WTC11 (cell line): ENCODE measurements around the gene PRKCB. TPM values are rescaled to one million over a fixed set of nuclear protein-coding genes. Genes with fewer than 3 reads are reported as not detected.

Experiments used
- ATAC-seq: fragments of 200-7000 bp; cut with Tn5 transposase; 2 replicates; pipeline ENCODE4 v1.10.0; 2021; ENCODE audit warnings: mild to moderate bottlenecking, moderate library complexity
- CTCF ChIA-PET: fragments of 300-600 bp; sonication (Branson Sonifier 250); formaldehyde crosslinking; loops from one replicate; lab custom pipeline; 2021; ENCODE audit warnings: antibody characterized with exemption; lab: Charles Lee
- POLR2A ChIA-PET: fragments of 350-600 bp; sonication (Branson Sonifier 250); formaldehyde crosslinking; loops from one replicate; lab custom pipeline; 2021; ENCODE audit warnings: antibody characterized with exemption; lab: Charles Lee
- DNase-seq: peaks from one replicate; pipeline ENCODE4 v3.0.0; 2021; ENCODE audit warnings: low spot score
- H3K27ac Mint-ChIP-seq: 2 replicates; pipeline ENCODE4 v1.8.0; 2021; ENCODE audit warnings: mixed read lengths
- H3K27me3 Mint-ChIP-seq: 2 replicates; pipeline ENCODE4 v1.8.0; 2021; ENCODE audit warnings: low read depth, mild to moderate bottlenecking, moderate library complexity, mixed read lengths
- H3K36me3 Mint-ChIP-seq: 2 replicates; pipeline ENCODE4 v1.8.0; 2021; ENCODE audit warnings: mixed read lengths
- H3K4me1 Mint-ChIP-seq: 2 replicates; pipeline ENCODE4 v1.8.0; 2022; ENCODE audit warnings: mixed read lengths
- H3K4me3 Mint-ChIP-seq: 2 replicates; pipeline ENCODE4 v1.8.0; 2021; ENCODE audit warnings: mild to moderate bottlenecking, moderate library complexity, mixed read lengths
- H3K9me3 Mint-ChIP-seq: 2 replicates; pipeline ENCODE4 v1.8.0; 2021; ENCODE audit warnings: mixed read lengths
- AFF4 ChIP-seq: sonication (generic); formaldehyde crosslinking; IDR thresholded peaks from 2 replicates; pipeline ENCODE4 v1.8.1; 2023; ENCODE audit warnings: mild to moderate bottlenecking, missing genetic modification reagents, borderline replicate concordance
- CREB1 ChIP-seq: sonication (generic); formaldehyde crosslinking; IDR thresholded peaks from 2 replicates; pipeline ENCODE4 v1.8.0; 2023; ENCODE audit warnings: mild to moderate bottlenecking, missing genetic modification reagents
- E2F5 ChIP-seq: sonication (generic); formaldehyde crosslinking; IDR thresholded peaks from 2 replicates; pipeline ENCODE4 v1.8.1; 2022; ENCODE audit warnings: mild to moderate bottlenecking, moderate library complexity, missing genetic modification reagents
- ELF4 ChIP-seq: sonication (generic); formaldehyde crosslinking; IDR thresholded peaks from 2 replicates; pipeline ENCODE4 v1.8.1; 2022; ENCODE audit warnings: low read depth, mild to moderate bottlenecking, moderate library complexity, missing genetic modification reagents
- ETV6 ChIP-seq: sonication (generic); formaldehyde crosslinking; IDR thresholded peaks from 2 replicates; pipeline ENCODE4 v1.8.1; 2022; ENCODE audit warnings: mild to moderate bottlenecking, missing genetic modification reagents
- FOXK1 ChIP-seq: sonication (generic); formaldehyde crosslinking; IDR thresholded peaks from 2 replicates; pipeline ENCODE4 v1.8.0; 2022; ENCODE audit warnings: mild to moderate bottlenecking, moderate library complexity, missing genetic modification reagents
- GTF2I ChIP-seq: fragments of 250-450 bp; sonication (Bioruptor Pico); conservative IDR thresholded peaks from 2 replicates; pipeline ENCODE4 v1.4.0; 2021; ENCODE audit warnings: mild to moderate bottlenecking
- IRF2 ChIP-seq: sonication (generic); formaldehyde crosslinking; IDR thresholded peaks from 2 replicates; pipeline ENCODE4 v1.8.0; 2022; ENCODE audit warnings: low read depth, missing genetic modification reagents, borderline replicate concordance
- RELA ChIP-seq: sonication (generic); formaldehyde crosslinking; IDR thresholded peaks from 2 replicates; pipeline ENCODE4 v1.8.1; 2022; ENCODE audit warnings: missing genetic modification reagents, mild to moderate bottlenecking, borderline replicate concordance
- SMAD4 ChIP-seq: sonication (generic); formaldehyde crosslinking; IDR thresholded peaks from 2 replicates; pipeline ENCODE4 v1.8.0; 2022; ENCODE audit warnings: mild to moderate bottlenecking, missing genetic modification reagents
- SP1 ChIP-seq: sonication (generic); formaldehyde crosslinking; conservative IDR thresholded peaks from 2 replicates; pipeline ENCODE4 v1.8.1; 2022; ENCODE audit warnings: missing genetic modification reagents
- STAT6 ChIP-seq: sonication (generic); formaldehyde crosslinking; conservative IDR thresholded peaks from 2 replicates; pipeline ENCODE4 v1.8.1; 2023; ENCODE audit warnings: mild to moderate bottlenecking, low read depth, missing genetic modification reagents, moderate library complexity
- TEAD1 ChIP-seq: sonication (generic); formaldehyde crosslinking; IDR thresholded peaks from 2 replicates; pipeline ENCODE4 v1.8.0; 2022; ENCODE audit warnings: mild to moderate bottlenecking, missing genetic modification reagents
- TEAD4 ChIP-seq: sonication (generic); formaldehyde crosslinking; IDR thresholded peaks from 2 replicates; pipeline ENCODE4 v1.8.0; 2022; ENCODE audit warnings: mild to moderate bottlenecking, missing genetic modification reagents
- TP53 ChIP-seq: sonication (generic); formaldehyde crosslinking; IDR thresholded peaks from 2 replicates; pipeline ENCODE4 v1.8.1; 2023; ENCODE audit warnings: mild to moderate bottlenecking, missing genetic modification reagents
- ZBTB43 ChIP-seq: sonication (generic); formaldehyde crosslinking; IDR thresholded peaks from 2 replicates; pipeline ENCODE4 v1.8.1; 2023; ENCODE audit warnings: mild to moderate bottlenecking, missing genetic modification reagents
- ZNF425 ChIP-seq: fragments of 250-450 bp; sonication (Bioruptor Pico); conservative IDR thresholded peaks from 2 replicates; pipeline ENCODE4 v1.9.0; 2021; ENCODE audit warnings: mild to moderate bottlenecking
- ZNF532 ChIP-seq: fragments of 250-450 bp; sonication (Bioruptor Pico); IDR thresholded peaks from 2 replicates; pipeline ENCODE4 v1.9.0; 2021; ENCODE audit warnings: mild to moderate bottlenecking, borderline replicate concordance
- ZNF671 ChIP-seq: fragments of 250-450 bp; sonication (Bioruptor Pico); IDR thresholded peaks from 2 replicates; pipeline ENCODE4 v1.8.0; 2021; ENCODE audit warnings: mild to moderate bottlenecking
- total RNA-seq: library from RNA; stranded (reverse); gene quantifications from 3 replicates; pipeline ENCODE4 v1.2.3, GENCODE V29; 2021

Gene PRKCB
- total RNA-seq, 1 experiment from 2014 or later, result 6.9 TPM

- H3K4me1 Mint-ChIP-seq, result peaks cover 25% of the 10 kb centered on the region
- CTCF ChIA-PET, result interaction anchor here (1.6 to 8.4 kb wide), 3 partner anchors 189 to 213 kb away, joined by 7 to 224 read pairs (median 122); no protein-coding TSS in a partner anchor
- POLR2A ChIA-PET, result interaction anchor here (0.6 kb wide), 1 partner anchor 323 kb away, joined by 5 read pairs; no protein-coding TSS in a partner anchor
- no peaks in the 10 kb centered on the region for H3K36me3 Mint-ChIP-seq
- H3K4me3 Mint-ChIP-seq, result no peak overlapping the region
- DNase-seq (no peak), ATAC-seq (no peak)
- no peak for TF ChIP-seq RELA (CRISPR knock-in tag)
- no peak for TF ChIP-seq ETV6 (CRISPR knock-in tag)
- no peak for TF ChIP-seq ZNF425 (CRISPR knock-in tag)
- TF ChIP-seq ZBTB43, result no peak
- no peak for TF ChIP-seq SMAD4 (CRISPR knock-in tag)
- TF ChIP-seq TP53 (CRISPR knock-in tag), result no peak
- no peak for TF ChIP-seq IRF2 (CRISPR knock-in tag)
- TF ChIP-seq AFF4 (CRISPR knock-in tag), result no peak
- TF ChIP-seq GTF2I (CRISPR knock-in tag), result no peak
- no peak for TF ChIP-seq SP1 (CRISPR knock-in tag)
- TF ChIP-seq TEAD1, result no peak
- no peak for TF ChIP-seq CREB1 (CRISPR knock-in tag)
- H3K9me3 Mint-ChIP-seq, result no peaks in the 10 kb centered on the region
- H3K27ac Mint-ChIP-seq, result no peak overlapping the region
- H3K27me3 Mint-ChIP-seq, result peaks cover 60% of the 10 kb centered on the region
These were observed 423.0 kb downstream of the PRKCB start for GRCh38 chr16:24258791-24259190.

- Mint-ChIP-seq H3K4me3 (no peak overlapping the region), H3K27me3 (peaks cover 28% of the 10 kb centered on the region), H3K36me3 (no peaks in the 10 kb centered on the region), H3K27ac (no peak overlapping the region), H3K9me3 (no peaks in the 10 kb centered on the region), H3K4me1 (peaks cover 12% of the 10 kb centered on the region)
- CTCF ChIA-PET, result no interaction called here
- no peak for DNase-seq
- no peak for ATAC-seq
- POLR2A ChIA-PET, result no interaction called here
- TF ChIP-seq FOXK1 (no peak), E2F5 (CRISPR knock-in tag) (no peak), ZBTB43 (no peak), TEAD4 (no peak), STAT6 (CRISPR knock-in tag) (no peak), ELF4 (CRISPR knock-in tag) (no peak), ZNF671 (CRISPR knock-in tag) (no peak), ZNF532 (CRISPR knock-in tag) (no peak)
These were observed 427.0 kb downstream of the PRKCB start for GRCh38 chr16:24262816-24263215.
